RKO (cell line): ENCODE measurements around the gene TTC9B.
"Not testable (repeated sequence)": the region's sequence is repeated elsewhere in the genome, so short reads cannot be mapped to it uniquely, and the experiment has no call there.

Experiments
- DNase-seq: peaks from one replicate; pipeline ENCODE4 v3.0.0-alpha.2; 2016; ENCODE audit warnings: low spot score

Gene TTC9B

GRCh38 chr19:40232949-40233810 is 15.0 kb upstream of the TTC9B start:
- no peak for DNase-seq

GRCh38 chr19:40232479-40232878 is 14.3 kb upstream of the TTC9B start:
- DNase-seq: no peak

GRCh38 chr19:40231544-40232424 is 13.6 kb upstream of the TTC9B start:
- no peak for DNase-seq

- no peak for DNase-seq
Measured at GRCh38 chr19:40231057-40231456, 12.9 kb upstream of the TTC9B start.

GRCh38 chr19:40229926-40230417 is 11.8 kb upstream of the TTC9B start:
- no peak for DNase-seq

- DNase-seq: peak; percentile 81
Measured at GRCh38 chr19:40229484-40229883, 11.3 kb upstream of the TTC9B start.

GRCh38 chr19:40228863-40229262 is 10.7 kb upstream of the TTC9B start:
- DNase-seq: no peak

GRCh38 chr19:40228346-40228745 is 10.2 kb upstream of the TTC9B start:
- no peak for DNase-seq

GRCh38 chr19:40225440-40226305 is 7.5 kb upstream of the TTC9B start:
- no peak for DNase-seq

GRCh38 chr19:40224342-40225150 is 6.4 kb upstream of the TTC9B start:
- no peak for DNase-seq

GRCh38 chr19:40223135-40223822 is 5.1 kb upstream of the TTC9B start:
- no peak for DNase-seq

GRCh38 chr19:40221858-40222619 is 3.9 kb upstream of the TTC9B start:
- peak; percentile 91 for DNase-seq

- DNase-seq: no peak
Measured at GRCh38 chr19:40220674-40221073, 2.5 kb upstream of the TTC9B start.

GRCh38 chr19:40219721-40220276 is 1.6 kb upstream of the TTC9B start:
- DNase-seq: peak; percentile 95

GRCh38 chr19:40219029-40219428 is 845 bp upstream of the TTC9B start:
- not testable (repeated sequence) for DNase-seq

GRCh38 chr19:40217027-40217810 is 965 bp downstream of the TTC9B start:
- no peak for DNase-seq

- no peak for DNase-seq
Measured at GRCh38 chr19:40216777-40217026, 1.5 kb downstream of the TTC9B start.

GRCh38 chr19:40216013-40216776 is 2.0 kb downstream of the TTC9B start:
- DNase-seq: no peak
